Embryonic facial prominence (tissue), 1 donor: Measurements from ENCODE around the gene CD84.
"Not testable (repeated sequence)": the region's sequence is repeated elsewhere in the genome, so short reads cannot be mapped to it uniquely, and the experiment has no call there.

Source experiments
- DNase-seq: peaks from one replicate; pipeline ENCODE4 v3.0.0-alpha.2; 2016; ENCODE audit errors: extremely low spot score

The CD84 gene

DNA sequence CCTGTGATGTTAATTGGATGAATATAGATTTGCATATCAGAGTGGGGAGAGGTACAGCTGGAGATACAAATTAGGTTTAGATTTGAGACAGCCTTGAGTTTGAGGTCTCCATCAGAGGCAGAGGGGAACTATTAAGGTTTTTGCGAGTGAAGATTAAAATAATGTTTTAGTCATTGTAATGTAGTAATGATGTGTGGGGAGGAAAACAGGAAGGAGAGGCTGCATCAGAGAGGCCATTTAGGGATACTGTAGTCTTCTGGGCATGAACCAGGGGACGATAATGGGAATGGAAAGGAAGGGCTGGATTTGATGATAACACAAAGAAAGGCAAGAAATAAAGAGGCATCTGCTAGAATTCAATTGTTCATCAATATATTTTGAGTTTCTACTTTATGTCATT, 9.5 kb downstream of the CD84 start:
- no peak for DNase-seq

DNA sequence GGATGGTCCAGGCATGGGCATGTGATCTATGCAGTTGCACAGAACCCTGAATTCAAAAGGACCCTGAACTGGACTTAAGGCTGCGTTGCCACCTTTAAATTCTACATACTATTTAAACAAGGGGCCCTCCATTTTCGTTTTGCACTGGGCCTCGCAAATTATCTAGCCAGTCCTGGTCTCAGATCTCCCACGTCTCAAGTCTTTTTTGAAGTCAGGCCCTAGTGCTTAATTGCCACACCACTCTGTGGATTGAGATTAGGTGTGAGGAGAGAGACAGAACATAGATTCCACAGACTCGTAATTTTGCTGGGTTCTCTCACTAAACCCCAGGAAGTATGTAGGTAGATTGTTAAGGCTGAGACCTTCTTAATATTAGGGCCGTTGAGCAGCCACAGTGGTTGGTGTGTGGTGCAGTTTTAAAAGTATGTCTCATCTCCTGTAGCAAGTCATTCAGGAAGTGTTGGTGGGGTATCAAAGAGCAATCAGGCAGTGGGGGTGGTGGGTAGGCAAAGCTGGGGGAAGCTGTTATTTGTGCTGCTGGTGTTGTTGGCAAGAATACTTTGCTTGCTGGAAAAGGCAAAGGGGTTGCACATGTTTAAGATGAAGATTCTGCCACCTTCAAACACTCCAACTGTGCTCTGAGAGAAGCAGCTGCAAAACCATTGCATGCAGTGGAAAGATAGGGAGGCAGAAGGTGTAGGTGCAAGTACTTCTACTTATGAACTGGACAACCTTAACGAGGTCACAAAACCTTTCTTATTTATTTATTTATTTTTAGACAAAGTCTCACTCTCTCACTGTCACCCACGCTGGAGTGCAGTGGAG, 11.2 kb downstream of the CD84 start:
- DNase-seq: no peak

DNA sequence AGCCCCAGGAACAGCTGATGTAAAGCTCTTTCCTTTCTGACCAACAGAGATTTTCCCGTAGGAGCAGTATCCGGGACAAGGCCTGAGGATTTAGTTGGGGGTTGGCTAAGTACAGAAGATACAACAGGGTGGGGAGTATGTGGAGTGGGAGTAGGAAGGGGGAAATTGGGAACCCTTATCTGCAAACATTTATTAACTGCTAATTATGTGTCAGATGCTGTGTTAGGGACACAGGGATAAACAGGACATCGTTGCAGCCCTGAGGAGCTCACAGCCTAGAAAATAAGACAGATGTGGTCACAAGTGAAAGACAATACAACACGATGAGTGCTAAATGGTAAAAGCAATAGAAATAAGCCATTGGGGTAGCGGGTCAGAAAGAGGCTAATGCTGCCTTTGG, 12.0 kb downstream of the CD84 start:
- no peak for DNase-seq

DNA sequence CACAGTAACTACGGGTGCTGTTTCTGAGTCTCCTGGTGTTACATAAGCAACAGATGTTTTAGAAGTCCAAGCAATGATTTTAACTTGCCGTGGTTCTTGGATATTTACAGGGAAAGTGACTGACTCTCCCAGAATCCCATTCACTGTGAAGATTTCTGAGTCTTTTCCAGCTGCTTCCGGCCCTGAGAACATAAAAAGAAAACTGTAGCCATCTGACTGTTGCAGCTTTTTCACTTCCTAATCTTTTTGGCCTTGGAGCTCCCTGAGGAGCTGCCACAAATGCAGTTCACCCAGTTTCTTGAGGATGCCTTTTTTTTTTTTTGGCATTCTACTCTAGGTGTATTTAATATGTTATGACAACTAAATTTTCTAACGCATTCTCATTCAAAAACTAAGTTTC, 13.7 kb downstream of the CD84 start:
- no peak for DNase-seq

DNA sequence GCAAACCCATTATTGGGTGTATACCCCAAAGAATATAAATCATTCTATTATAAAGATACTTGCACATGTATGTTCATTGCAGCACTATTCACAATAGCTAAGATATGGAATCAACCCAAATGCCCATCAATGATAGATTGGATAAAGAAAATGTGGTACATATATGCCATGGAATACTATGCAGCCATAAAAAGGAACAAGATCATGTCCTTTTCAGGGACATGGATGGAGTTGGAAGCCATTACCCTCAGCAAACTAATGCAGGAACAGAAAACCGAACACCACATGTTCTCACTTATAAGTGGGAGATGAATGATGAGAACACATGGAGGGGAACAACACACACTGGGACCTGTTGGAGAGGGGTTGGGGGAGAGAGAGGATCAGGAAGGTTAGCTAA, 16.1 kb downstream of the CD84 start:
- not testable (repeated sequence) for DNase-seq

DNA sequence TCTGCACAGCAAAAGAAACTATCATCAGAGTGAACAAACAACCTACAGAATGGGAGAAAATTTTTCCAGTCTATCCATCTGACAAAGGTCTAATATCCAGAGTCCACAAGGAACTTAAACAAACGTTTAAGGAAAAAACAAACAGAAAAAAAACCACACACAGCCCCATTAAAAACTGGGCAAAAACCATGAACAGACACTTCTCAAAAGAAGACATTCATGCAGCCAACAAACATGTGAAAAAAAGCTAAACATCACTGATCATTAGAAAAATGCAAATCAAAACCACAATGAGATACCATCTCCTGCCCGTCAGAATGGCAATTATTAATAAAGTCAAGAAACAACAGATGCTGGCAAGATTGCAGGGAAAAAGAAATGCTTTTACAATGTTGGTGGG, 16.6 kb downstream of the CD84 start:
- DNase-seq: not testable (repeated sequence)

DNA sequence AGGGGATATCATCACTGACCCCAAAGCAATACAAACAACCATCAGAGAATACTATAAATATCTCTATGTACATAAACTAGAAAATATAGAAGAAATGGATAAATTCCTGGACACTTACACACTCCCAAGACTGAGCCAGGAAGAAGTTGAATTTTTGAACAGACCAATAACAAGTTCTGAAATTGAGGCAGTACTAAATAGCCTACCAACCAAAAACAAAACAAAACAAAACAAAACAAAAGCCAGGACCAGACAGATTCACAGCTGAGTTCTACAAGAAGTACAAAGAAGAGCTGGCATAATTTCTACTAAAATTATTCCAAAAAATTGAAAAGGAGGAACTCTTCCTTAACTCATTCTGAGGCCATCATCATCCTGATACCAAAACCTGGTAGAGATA, 18.5 kb downstream of the CD84 start:
- no peak for DNase-seq

DNA sequence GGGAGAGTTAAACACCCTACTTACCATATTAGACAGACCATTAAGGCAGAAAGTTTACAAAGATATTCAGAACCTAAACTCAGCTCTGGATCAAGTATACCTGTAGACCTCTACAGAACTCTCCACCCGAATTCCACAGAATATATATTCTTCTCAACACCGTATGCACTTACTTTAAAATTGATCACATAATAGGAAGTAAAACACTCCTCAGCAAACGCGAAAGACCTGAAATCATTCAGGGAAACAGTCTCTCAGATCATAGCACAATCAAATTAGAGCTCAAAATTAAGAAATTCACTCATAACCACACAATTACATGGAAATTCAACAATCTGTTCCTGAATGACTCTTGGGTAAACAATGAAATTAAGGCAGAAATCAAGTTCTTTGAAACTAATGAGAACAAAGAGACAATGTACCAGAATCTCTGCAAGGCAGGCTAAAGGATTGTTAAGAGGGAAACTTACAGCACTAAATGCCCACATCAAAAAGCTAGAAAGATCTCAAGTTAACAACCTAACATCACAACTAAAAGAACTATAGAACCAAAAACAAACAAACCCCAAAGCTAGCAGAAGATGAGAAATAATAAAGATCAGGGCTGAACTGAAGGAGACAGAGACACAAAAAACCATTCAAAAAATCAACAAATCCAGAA, 19.1 kb downstream of the CD84 start:
- DNase-seq: no peak

DNA sequence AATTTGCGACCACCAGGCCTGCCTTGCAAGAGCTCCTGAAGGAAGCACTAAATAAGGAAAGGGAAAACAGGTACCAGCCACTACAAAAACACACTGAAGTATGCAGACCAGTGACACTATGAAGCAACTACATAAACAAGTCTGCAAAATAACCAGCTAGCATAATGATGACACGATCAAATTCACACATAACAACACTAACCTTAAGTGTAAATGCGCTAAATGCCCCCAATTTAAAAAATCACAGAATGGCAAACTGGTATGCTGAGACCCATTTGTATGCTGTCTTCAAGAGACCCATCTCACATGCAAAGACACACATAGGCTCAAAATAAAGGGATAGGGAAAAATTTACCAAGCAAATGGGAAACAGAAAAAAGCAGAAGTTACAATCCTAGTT, 19.9 kb downstream of the CD84 start:
- not testable (repeated sequence) for DNase-seq

DNA sequence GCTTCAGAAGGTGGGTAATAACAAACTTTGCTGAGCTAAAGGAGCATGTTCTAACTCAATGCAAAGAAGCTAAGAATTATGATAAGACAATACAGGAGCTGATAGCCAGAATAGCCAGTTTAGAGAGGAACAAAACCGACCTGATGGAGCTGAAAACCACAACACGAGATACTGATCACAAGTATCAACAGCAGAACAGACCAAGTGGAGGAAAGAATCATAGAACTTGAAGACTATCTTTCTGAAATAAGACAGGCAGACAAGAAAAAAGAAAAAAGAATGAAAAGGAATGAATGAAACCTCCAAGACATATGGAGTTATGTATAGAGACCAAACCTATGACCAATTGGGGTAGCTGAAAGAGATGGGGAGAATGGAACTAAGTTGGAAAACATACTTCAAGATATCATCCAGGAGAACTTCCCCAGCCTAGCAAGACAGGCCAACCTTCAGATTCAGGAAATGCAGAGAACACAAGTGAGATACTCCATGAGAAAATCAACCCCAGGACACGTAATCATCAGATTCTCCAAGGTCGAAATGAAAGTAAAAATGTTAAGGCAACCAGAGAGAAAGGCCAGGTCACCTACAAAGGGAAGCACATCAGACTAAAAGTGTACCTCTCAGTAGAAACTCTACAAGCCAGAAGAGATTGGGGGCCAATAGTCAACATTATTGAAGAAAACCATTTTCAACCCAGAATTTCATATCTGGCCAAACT, 20.5 kb downstream of the CD84 start:
- no peak for DNase-seq

DNA sequence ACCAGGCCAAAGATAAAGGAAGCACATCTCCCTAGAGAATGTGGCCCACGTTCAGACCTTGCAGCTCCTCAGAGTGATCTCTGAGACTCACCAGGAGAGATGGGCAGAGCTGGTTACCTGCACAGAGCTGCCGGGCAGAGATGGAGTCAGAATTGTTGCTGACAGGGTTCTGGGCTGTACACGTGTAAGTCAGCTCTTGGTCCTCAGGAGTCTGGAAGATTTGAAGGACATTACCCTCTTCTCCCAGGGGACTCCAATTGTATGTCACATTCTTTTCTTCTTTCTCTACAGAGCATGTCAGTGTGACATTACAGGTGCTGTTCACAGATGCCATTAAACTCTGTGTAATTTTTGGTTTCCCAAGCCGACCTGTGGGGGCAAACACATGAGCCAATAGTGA, 25.5 kb downstream of the CD84 start:
- no peak for DNase-seq

DNA sequence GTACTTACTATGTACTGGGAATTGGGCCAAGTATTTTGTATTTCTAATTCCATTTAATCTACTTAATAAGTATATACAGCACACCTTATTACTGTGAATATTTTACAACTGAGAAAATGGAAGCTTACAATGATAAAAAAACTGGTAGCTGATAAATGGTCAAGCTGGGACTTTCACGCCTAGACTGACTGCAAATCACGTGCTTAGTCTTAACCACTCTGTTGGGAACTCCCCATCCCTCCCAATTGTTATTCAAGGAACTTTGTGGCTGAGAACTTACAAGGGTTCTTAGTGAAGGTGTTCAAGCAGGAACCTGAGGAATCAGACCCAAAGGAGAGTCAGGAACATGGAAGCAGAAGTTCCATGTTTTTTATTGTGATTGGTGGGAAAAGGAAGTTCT, 26.9 kb downstream of the CD84 start:
- no peak for DNase-seq

DNA sequence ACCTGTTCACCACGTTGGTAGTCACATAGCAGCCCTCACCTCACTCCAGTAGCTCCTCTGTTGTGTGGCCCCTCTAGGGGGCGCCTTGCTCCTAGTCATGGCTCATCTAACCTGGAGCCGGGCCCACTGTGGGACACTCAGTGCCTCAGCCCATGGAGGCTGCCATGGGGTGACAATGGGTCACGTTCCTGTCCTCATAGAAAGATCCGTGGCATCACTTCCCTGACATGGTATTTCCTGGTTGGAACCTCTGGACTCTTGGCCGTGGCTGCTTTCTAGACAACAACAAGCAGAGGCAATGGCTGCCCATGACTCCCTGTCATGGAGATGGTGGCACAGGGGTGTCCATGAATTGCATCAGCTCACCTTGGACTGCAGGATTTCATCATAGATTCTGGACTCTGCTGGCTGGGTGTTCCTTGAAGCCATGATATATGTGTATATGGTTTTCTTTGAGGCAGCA, 28.7 kb downstream of the CD84 start:
- DNase-seq: no peak

DNA sequence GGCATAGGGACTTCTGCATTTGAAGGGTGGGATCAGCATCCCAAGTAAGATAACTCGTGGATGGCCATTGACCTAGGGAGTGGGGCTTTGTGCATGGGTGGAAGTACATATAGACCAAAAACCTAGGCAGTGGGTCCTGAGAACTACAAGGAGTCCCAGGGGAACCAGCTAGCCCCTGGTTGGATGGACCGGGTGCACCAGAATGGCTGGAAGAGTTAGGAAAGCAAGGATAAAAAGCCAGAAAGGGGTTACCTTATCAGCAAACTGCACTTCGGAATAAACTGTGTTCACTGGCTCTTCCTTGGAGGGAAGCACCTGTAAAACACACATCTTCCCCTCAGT, 29.7 kb downstream of the CD84 start:
- DNase-seq: no peak

DNA sequence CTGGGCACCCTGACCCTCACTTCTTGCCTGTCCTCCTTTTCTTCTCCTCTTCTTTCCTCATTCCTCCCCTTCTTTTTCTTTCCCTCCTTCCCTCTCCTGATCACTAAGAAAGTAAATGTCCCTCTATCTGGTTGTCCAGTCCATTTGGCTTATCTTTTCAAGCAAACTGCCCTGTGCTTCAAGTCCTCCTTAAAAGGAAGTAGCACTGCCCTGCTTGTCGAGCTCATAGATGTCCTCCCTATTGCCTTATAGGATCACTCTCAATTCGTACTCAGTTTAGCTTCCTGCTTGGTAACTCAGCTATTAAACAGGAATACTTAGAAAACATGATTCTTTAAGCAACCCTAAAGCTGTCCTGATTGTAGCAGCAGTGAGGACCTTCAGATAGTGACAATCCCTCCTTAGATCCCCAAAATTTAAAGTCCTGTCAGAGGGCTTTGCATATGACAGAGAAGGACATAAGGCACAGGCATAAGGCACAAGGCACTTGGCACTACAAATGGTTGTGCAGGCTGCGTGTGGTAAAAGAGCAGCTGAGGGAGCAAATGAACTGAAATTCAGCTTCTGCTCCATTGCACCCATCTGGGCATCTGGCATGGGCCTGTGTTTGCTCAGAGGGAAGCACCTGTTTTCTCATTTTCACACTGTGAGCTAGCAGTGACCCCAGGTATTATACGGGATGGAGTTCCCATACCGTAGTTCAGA, 30.2 kb downstream of the CD84 start:
- no peak for DNase-seq

DNA sequence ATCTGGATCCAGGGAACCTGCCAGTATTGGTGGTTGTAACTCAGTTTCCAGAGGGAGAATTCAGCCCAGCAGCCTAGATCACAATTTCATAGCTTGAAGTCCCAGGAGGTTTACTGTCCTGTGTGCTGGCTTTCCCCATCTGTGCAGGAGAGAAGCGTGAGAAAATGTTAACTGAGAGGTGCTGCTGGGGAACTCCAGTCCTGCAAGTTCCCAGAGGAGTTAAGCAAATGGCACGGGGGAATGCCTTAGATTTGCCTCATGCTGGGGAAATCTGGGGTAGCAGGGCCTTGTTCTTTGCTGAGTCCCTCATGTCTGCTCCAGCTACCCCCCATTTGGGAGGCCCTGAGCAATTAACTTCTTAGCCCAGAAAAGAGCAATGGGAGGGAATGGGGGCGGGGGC, 31.1 kb downstream of the CD84 start:
- DNase-seq: no peak

DNA sequence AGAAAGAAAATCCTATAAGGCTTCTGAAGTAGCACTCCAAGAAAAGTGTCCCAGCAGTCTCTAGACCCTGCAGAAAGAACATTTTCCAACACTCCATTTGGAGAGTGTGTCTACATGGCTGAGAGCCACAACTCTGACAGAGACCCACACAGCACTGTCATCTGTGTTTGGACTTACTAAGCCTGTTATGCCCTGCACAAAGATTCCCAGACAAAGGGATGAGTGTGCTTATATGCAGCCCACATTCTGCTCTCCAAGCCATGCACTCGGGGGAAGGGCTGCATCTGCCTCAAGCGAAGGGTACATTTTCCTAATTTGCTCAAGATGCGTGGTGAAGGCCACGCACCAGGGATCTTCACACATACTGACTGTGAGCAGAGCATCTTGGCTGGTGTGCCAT, 31.9 kb downstream of the CD84 start:
- no peak for DNase-seq

DNA sequence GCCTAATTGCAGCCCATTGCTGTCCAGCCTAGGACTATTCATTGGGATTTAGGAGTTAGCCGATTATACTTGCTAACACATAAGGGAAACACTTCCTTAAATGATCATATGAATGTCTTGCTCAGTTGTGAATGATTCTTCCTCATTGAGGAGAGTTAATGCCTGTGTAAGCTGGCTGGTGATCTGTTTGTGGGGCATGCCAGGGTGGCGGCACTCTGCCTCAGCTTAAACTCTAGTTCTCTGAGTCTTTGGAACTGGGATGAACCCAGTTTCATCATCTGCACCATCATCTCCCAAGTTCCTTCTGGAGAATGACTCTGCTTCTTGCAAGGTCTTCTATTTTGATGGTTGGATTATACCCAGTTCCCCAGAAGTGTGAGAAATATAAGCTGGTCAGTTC, 32.4 kb downstream of the CD84 start:
- no peak for DNase-seq

DNA sequence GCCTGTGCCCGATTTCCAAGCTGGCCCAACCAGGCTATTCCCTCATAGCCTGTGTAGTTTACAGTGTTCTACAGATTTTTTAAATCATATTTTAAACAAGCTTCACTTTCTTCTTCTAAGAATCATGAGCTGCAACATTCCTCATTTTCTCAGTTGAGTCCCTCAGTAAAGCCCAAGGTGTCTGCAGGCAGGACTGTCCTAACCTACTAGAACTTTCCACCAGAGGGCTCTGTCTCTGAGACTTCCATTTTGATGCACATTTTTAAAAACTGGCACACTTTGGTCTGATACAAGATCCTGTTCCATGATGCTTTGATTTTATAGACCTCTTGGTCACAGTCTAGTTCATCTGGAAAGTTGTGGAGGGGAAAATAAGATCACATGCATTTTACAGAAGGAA, 34.6 kb downstream of the CD84 start:
- DNase-seq: no peak

DNA sequence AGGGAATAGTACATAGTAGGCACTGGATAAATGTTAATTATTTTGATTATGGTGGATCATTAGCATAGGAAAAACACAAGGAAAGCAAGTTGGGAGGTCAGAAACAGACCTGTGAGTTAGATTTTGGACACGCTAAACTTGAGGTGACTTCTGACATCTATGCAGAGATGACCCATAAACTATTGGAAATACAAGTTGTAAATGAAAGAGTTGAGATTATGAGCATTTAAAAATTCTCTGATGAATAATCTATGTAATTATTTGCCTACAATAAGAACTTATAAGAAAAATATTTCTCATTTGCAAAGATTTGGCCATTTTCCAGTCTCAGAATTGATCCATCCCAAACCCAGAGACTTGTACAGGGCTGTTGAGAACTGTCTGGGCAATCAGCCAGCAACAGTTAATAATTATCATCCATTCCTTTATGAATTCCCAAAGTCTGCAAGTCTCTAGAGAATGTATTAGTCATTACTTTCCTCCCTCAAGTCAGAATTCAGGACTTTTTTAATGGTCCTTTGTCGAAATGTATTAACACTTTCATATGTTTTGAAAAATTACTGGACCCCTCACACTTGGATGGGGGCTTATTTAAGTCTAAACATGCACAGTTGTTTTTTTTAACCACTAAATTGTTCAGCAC, 36.9 kb downstream of the CD84 start:
- DNase-seq: no peak

DNA sequence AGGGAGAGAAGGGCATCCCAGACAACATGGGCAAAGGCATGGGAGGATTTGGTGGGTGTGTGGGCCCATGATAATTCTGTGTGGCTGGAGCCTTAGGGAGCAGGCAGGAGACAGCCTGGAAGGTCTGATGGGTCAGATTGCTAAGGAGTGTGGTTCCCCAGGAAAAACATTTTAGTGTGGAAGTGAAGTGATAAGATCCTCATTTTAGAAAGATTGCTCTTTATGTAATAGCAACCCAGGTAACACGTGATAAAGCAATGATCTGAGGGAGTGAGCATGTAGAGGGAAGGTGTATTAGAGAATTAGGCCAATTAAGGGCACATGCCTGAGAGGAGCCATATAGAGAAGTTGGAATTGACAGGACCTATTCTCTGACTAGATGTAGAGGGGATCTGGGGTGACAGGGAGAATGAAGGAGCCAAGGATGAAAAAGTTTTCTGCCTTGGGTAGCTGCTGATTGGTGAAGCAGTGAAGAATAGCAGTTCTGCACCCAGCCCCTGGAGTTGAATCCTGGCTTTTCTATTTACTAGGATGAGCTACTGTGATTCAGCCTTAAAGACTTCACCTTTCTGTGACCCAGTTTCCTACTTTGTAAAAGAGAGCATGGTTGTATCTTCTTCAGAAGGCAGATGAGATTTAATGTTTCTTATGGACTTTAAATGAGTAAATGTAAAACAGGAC, 37.5 kb downstream of the CD84 start:
- DNase-seq: no peak
